Common myeloid progenitor, CD34-positive (primary cell): ENCODE data around the gene GSDME.

Experiments used
- CTCF ChIA-PET: fragments of 350-600 bp; sonication (Branson Sonifier 250); formaldehyde crosslinking; loops from one replicate; lab custom pipeline; 2021; ENCODE audit warnings: antibody characterized with exemption; lab: Charles Lee
- POLR2A ChIA-PET: fragments of 350-600 bp; sonication (Branson Sonifier 250); formaldehyde crosslinking; loops from one replicate; lab custom pipeline; 2021; ENCODE audit warnings: antibody characterized with exemption; lab: Charles Lee
- DNase-seq, 3 donors: peaks; one replicate each; pipeline versions ENCODE4 v3.0.0 to v3.0.0-alpha.2; 2013
- H3K27ac ChIP-seq, 2 experiments: 1 replicate in 1 of 2; 2 replicates in 1 of 2; pipeline ENCODE4 v1.7.0; 2013; ENCODE audit warnings: inconsistent platforms in 2 of 2, low read length in 2 of 2, mild to moderate bottlenecking in 2 of 2, low read depth in 1 of 2, moderate library complexity in 1 of 2; ENCODE audit not compliant: severe bottlenecking in 2 of 2, insufficient read depth in 1 of 2, poor library complexity in 1 of 2
- H3K27me3 ChIP-seq, 5 experiments: replicated peaks in 2 of 5; 1 replicate in 3 of 5; 2 replicates in 2 of 5; pipeline versions ENCODE4 v1.6.1 to v1.7.0; 2013; ENCODE audit warnings: low read length in 4 of 5, mild to moderate bottlenecking in 2 of 5, moderate library complexity in 2 of 5, inconsistent platforms in 1 of 5; ENCODE audit not compliant: insufficient read depth in 5 of 5, control insufficient read depth in 4 of 5
- H3K36me3 ChIP-seq, 4 experiments: 1 replicate in 2 of 4; 2 replicates in 2 of 4; pipeline versions ENCODE4 v1.6.1 to v1.7.0; 2013; ENCODE audit warnings: low read length in 3 of 4, control low read depth in 1 of 4, mild to moderate bottlenecking in 1 of 4; ENCODE audit not compliant: control insufficient read depth in 4 of 4, insufficient read depth in 4 of 4
- H3K4me1 ChIP-seq, 4 experiments: 1 replicate in 3 of 4; 2 replicates in 1 of 4; pipeline versions ENCODE4 v1.6.1 to v1.7.1; 2013; ENCODE audit warnings: low read length in 3 of 4, mild to moderate bottlenecking in 3 of 4, control low read depth in 1 of 4, inconsistent platforms in 1 of 4, moderate library complexity in 1 of 4; ENCODE audit not compliant: control insufficient read depth in 4 of 4, insufficient read depth in 4 of 4; ENCODE audit errors: control extremely low read depth in 1 of 4
- H3K4me3 ChIP-seq, 7 experiments: 1 replicate in 4 of 7; 2 replicates in 3 of 7; pipeline versions ENCODE4 v1.5.1 to v1.7.0; 2013; ENCODE audit warnings: mild to moderate bottlenecking in 7 of 7, low read length in 6 of 7, moderate library complexity in 6 of 7, inconsistent platforms in 2 of 7, low read depth in 2 of 7, control low read depth in 1 of 7; ENCODE audit not compliant: insufficient read depth in 4 of 7, control insufficient read depth in 1 of 7; ENCODE audit errors: extremely low read depth in 1 of 7
- H3K9me3 ChIP-seq, 5 experiments: 1 replicate in 4 of 5; 2 replicates in 1 of 5; pipeline versions ENCODE4 v1.6.1 to v1.7.1; 2013; ENCODE audit warnings: low read length in 4 of 5, mild to moderate bottlenecking in 2 of 5, inconsistent platforms in 1 of 5, low read depth in 1 of 5, moderate library complexity in 1 of 5; ENCODE audit not compliant: control insufficient read depth in 4 of 5, insufficient read depth in 2 of 5; ENCODE audit errors: control extremely low read depth in 1 of 5
- WGBS: methylation state at CpG from one replicate; pipeline ENCODE4 v1.1.5; 2013; ENCODE audit not compliant: insufficient coverage; 5-methylcytosine and 5-hydroxymethylcytosine counted together

The GSDME gene

DNA sequence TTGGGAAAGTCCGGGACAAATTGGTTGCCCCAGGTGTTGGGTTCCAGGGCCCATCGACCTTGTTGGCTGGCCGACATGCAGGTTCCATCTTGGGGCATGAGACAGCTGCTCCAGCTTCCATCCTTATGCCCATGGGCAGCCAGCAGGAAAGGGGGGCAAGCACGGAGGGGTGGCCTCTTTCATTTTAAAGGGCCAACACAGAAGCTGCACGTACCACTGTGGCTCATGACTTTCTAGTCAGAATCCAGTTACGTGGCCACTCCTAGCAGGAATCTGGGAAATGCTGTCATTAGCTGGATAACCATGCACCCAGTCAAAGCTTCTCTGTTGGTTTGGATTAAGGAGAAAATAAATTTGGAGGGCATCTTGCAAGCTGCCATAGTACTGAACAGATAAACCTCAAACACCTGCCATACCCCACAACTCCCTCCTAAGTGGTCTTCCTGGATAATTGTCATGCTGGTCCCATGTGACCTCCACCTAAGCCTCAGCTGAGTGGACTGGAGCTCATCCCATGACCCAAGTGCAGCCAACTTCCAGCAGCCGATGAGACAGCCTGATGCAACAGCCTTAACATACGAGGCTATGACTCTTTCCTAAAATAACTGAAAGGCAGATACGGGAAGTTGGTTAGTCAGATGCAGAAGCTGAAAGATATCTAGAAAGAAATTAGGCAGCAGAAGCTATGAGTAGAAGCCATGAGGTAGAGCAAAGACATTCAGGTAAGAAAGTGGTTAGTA is 21.4 kb upstream of the GSDME start:
- H3K27me3 ChIP-seq: no peaks in the 10 kb centered on the region
- H3K27ac ChIP-seq: no peak overlapping the region
- 84% methylated on average over 9 of the region's 9 CpGs for WGBS
- POLR2A ChIA-PET: no interaction called here
- peak in 2 of 3 donors; percentile 22 to 48 for DNase-seq
- no peak overlapping the region for H3K4me3 ChIP-seq
- peaks cover 0 to 13% (median 1%) of the 10 kb centered on the region in 4 experiments for H3K4me1 ChIP-seq
- H3K9me3 ChIP-seq: peaks cover 0 to 9% (median 4%) of the 10 kb centered on the region in 5 experiments
- no peaks in the 10 kb centered on the region for H3K36me3 ChIP-seq
- CTCF ChIA-PET: interaction anchor here (1.9 kb wide), 1 partner anchor 34 kb away, joined by 5 read pairs; no protein-coding TSS in a partner anchor

DNA sequence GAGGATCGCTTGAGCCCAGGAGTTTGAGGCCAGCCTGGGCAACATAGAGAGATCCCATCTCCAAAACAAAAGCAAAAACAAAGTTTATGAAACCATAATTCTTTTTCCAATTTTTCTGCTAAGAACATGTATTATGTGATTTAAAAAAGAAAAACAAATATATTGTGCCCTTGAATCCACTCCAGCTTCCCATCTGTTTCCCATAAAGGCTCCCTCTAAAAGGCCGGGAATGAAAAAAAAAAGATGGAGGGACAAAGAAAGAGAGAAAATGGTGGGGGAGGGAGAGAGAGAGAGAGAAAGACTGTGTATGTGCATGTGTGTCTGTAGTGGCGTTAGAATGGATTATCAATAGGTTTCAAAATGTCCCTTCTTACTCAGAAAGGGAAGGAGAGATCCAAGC is 20.5 kb upstream of the GSDME start:
- Histone ChIP-seq H3K27me3 (no peaks in the 10 kb centered on the region), H3K4me3 (no peak overlapping the region), H3K27ac (no peak overlapping the region), H3K9me3 (peaks cover 0 to under 1% (median 0%) of the 10 kb centered on the region in 5 experiments), H3K4me1 (peaks cover 0 to 13% (median 1%) of the 10 kb centered on the region in 4 experiments), H3K36me3 (no peaks in the 10 kb centered on the region)
- ChIA-PET POLR2A (no interaction called here), CTCF (interaction anchor here (0.6 to 1.9 kb wide), 2 partner anchors 35 to 386 kb away, joined by 3 to 5 read pairs; no protein-coding TSS in a partner anchor)
- no peak for DNase-seq
- 86% methylated on average over 1 of the region's 3 CpGs for WGBS

DNA sequence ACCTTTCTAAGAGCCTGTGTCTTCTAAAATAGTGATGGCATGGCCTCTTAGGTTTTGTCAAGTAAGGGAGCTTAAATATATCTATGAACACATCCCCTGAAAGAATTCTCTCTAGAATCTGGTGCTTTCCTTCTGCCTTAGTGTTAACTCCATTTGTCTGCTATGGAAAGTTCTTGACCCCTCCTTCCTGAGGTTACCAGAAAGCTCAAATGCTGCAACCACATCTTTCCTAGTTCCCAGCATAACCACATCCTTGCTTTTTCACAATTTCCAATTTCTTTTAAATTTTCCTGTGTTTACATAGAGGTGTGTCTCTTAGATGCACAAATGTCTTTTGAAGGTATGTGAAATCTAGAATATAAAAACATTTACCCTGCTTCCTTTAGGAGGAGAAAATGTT is 16.4 kb upstream of the GSDME start:
- peaks cover 0 to 9% (median 0%) of the 10 kb centered on the region in 5 experiments for H3K9me3 ChIP-seq
- H3K27ac ChIP-seq: no peak overlapping the region
- no peaks in the 10 kb centered on the region for H3K36me3 ChIP-seq
- no peak overlapping the region for H3K4me3 ChIP-seq
- no peaks in the 10 kb centered on the region for H3K27me3 ChIP-seq
- peaks cover 0 to 12% (median 0%) of the 10 kb centered on the region in 4 experiments for H3K4me1 ChIP-seq
- POLR2A ChIA-PET: no interaction called here
- CTCF ChIA-PET: interaction anchor here (1.1 kb wide), 1 partner anchor 407 kb away, joined by 3 read pairs; no protein-coding TSS in a partner anchor
- no peak for DNase-seq

GRCh38 chr7:24769851-24770250 is 12.6 kb upstream of the GSDME start:
- ChIA-PET CTCF (no interaction called here), POLR2A (no interaction called here)
- Histone ChIP-seq H3K36me3 (no peaks in the 10 kb centered on the region), H3K27ac (no peak overlapping the region), H3K27me3 (no peaks in the 10 kb centered on the region), H3K9me3 (peaks cover 0 to 9% (median 0%) of the 10 kb centered on the region in 5 experiments), H3K4me1 (peaks cover 0 to 8% (median 0%) of the 10 kb centered on the region in 4 experiments), H3K4me3 (no peak overlapping the region)
- no CpG with 5 or more reads among the region's 2 CpGs for WGBS
- no peak for DNase-seq

DNA sequence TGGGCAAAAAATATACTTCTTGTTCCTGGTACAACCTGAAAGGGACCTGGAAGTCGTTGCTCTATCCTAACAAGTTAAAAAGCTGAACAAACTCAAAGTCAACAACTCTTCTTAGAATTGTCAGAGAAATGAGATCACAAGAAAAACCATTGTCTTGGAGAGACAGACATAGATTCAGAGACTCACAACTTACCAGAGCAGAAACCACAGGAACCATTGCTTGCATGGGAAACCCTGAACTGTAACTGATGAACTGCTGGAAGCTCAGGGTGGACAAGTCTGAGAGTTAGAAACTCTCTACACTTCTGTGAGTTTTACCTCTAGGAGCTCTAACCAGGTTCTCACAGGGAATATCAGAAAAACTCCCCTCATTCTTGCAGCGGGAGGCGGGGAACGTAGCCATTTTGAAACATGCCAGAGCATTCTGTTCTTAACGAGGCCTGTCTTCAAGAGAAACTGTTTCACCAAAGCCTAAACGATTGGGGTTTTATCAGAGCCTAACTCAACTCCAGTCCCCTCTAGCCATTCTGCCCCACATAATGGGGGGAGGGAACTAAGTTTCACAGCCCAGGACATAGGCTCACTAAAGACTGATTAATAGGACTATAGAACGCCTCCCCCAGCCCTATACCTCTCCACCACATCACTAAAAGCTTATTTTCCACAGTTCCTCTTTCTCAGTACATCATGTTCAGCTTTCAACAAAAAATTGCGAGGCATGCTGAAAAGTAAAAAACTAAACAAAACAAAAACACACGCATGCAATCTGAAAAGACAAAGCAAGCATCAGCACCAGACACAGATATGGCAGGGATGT is 12.0 kb upstream of the GSDME start:
- POLR2A ChIA-PET: no interaction called here
- 98% methylated on average over 6 of the region's 9 CpGs for WGBS
- H3K4me1 ChIP-seq: peaks cover 0 to 8% (median 0%) of the 10 kb centered on the region in 4 experiments
- no peak overlapping the region for H3K27ac ChIP-seq
- CTCF ChIA-PET: interaction anchor here (0.9 kb wide), 1 partner anchor 18 kb away, joined by 3 read pairs; no protein-coding TSS in a partner anchor
- DNase-seq: peak in 1 of 3 donors; percentile 13
- no peak overlapping the region for H3K4me3 ChIP-seq
- H3K9me3 ChIP-seq: peaks cover 0 to 9% (median 0%) of the 10 kb centered on the region in 5 experiments
- H3K27me3 ChIP-seq: no peaks in the 10 kb centered on the region
- no peaks in the 10 kb centered on the region for H3K36me3 ChIP-seq

DNA sequence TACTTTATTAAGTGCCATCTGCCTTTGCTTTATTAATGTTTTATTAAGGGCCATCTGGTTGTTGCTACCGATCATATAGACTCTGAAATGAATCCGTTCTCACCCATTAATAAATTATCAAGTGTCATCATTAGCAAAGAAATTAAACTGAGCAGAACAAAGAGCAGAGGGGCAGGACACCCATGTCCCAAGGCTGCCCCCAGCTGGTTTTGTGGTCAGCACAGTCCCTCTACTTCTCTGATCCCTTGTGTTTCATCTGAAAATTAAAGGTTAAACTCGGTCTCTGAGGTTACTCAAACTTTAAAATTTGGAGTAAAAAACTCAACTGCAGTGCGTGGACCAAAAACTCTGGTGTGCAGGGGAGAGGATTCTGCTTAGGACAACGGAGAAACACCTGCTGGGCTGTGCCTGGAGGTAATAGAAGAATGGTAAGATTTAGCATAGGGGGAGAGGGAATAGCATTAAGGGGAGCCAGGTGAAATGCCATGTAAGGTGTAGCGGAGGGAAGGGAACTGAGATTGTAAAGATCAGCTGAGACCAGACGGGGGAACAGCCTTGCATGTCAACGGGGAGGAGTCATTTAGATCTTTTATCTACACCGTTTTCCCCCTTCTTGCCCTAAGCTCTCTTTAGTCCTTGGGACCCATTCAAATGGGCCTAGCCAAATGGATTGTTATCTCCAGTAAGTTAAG is 10.8 kb upstream of the GSDME start:
- Histone ChIP-seq H3K27me3 (peaks cover 0 to under 1% (median 0%) of the 10 kb centered on the region in 5 experiments), H3K9me3 (peaks cover 0 to 9% (median 0%) of the 10 kb centered on the region in 5 experiments), H3K4me1 (peaks cover 0 to 8% (median 0%) of the 10 kb centered on the region in 4 experiments), H3K4me3 (no peak overlapping the region), H3K27ac (no peak overlapping the region), H3K36me3 (no peaks in the 10 kb centered on the region)
- ChIA-PET POLR2A (no interaction called here), CTCF (no interaction called here)
- WGBS: 98% methylated on average over 5 of the region's 9 CpGs
- DNase-seq: no peak
